Spinal cord (tissue), 10 donors: ENCODE measurements around the gene CD7. TPM values are rescaled to one million over a fixed set of nuclear protein-coding genes. Genes with fewer than 3 reads are reported as not detected.
"Not testable (repeated sequence)": the region's sequence is repeated elsewhere in the genome, so short reads cannot be mapped to it uniquely, and the experiment has no call there.

Source experiments
- DNase-seq, 6 donors: peaks; one replicate each; pipeline versions ENCODE4 v3.0.0 to v3.0.0-alpha.2; 2013 to 2015; ENCODE audit warnings: low spot score in 6 of 6, low read depth in 4 of 6
- H3K27ac ChIP-seq: one replicate; pipeline ENCODE4 v1.5.1; 2013; ENCODE audit warnings: low read depth, low read length, control low read depth
- H3K27me3 ChIP-seq: one replicate; pipeline ENCODE4 v1.6.1; 2013; ENCODE audit warnings: low read length; ENCODE audit not compliant: control insufficient read depth, insufficient read depth
- H3K36me3 ChIP-seq: one replicate; pipeline ENCODE4 v1.6.1; 2013; ENCODE audit warnings: low read length; ENCODE audit not compliant: control insufficient read depth, insufficient read depth
- H3K4me1 ChIP-seq: one replicate; pipeline ENCODE4 v1.6.1; 2013; ENCODE audit warnings: low read length; ENCODE audit not compliant: control insufficient read depth, insufficient read depth
- H3K4me3 ChIP-seq: one replicate; pipeline ENCODE4 v1.5.1; 2013; ENCODE audit warnings: low read depth, low read length, control low read depth
- H3K9me3 ChIP-seq: one replicate; pipeline ENCODE4 v1.6.1; 2013; ENCODE audit warnings: low read length; ENCODE audit not compliant: control insufficient read depth, insufficient read depth
- WGBS: methylation state at CpG from one replicate; pipeline ENCODE4 v1.1.5; 2013; ENCODE audit warnings: missing lambda C conversion rate; ENCODE audit not compliant: insufficient coverage; 5-methylcytosine and 5-hydroxymethylcytosine counted together
- long read RNA-seq, 4 donors: transcript quantifications; one replicate each; lab custom pipeline, GENCODE V29; 2026
- polyA plus RNA-seq, 2 donors: library from polyadenylated mRNA; unstranded; fragments of 120-200 nt; gene quantifications; one replicate each; pipeline ENCODE4 v1.2.1, GENCODE V29; 2013; ENCODE audit not compliant: insufficient read length in 2 of 2
- total RNA-seq, 2 donors: library from RNA; depleted of rRNA in 1 of 2; stranded (reverse); fragments of 120-200 nt in 1 of 2; fragments of >200 nt in 1 of 2; gene quantifications; one replicate each; pipeline versions ENCODE4 v1.2.3 to v1.2.4, GENCODE V29; 2013 to 2014
- donor health status: healthy.

The CD7 gene
- total RNA-seq = under 1 TPM in 1 of 2 donors, not detected in 1; 0.33 TPM
- under 1 TPM; 0.41 to 0.42 TPM for polyA plus RNA-seq
- long read RNA-seq, donor 1 = 0 reads
- long read RNA-seq, donor 2, partial matches to known transcripts = 0 of 1 reads
- long read RNA-seq, donor 2, other reads (novel, unspliced or antisense) = 0 of 1 reads
- long read RNA-seq, donor 3 = 0 reads
- long read RNA-seq, donor 4 = 0 reads

DNA sequence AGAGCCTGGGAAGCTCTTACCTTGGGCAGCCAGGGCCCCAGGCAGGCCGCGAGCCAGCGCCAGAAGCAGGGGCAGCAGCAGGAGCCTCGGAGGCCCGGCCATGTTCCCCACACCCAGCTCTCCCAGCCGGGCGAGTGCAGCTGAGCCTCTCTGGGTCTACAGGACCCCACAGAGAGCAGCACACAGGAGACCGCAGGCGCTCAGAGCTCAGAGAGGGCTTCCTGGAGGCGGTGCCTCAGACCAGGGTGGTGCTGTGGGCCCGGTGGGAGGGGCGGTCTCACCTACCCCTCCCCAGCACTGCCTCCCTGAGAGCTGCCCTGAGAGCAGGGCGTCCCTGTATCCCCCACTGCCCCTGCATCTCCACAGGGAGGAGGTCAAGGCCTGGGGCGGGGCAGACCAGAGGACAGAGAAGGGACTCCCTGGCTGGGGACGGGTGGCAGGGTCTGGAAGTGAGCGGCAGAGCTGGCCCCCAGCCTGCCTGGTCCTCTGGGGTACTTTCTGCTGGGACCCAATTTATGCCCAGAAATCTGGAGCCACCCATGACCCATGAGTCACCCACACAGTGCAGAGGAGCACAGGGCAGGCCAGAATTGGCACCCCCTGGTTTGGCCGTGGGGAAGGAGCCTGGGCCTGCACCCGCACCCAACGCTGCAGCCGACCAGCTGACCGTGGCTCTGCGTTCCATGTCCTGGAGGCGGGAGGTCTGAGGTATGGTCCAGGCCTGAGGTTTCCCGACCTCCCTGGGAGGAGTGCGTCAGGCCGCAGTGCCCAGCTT, at the start of gene CD7:
Gene CD7, minus strand, starts transcription at position 215 of the 775 bp plus-strand sequence. Its CDS starts 113 bp downstream, at position 102.
- no peak within 1 kb of the TSS for H3K4me3 ChIP-seq
- no peaks in the 10 kb centered on the region for H3K36me3 ChIP-seq
- peaks cover 15% of the 10 kb centered on the region for H3K4me1 ChIP-seq
- 73% methylated on average over 23 of the region's 26 CpGs for WGBS
- no peak within 1 kb of the TSS for H3K27ac ChIP-seq
- peaks cover 9% of the 10 kb centered on the region for H3K27me3 ChIP-seq
- no peak for DNase-seq
- no peaks in the 10 kb centered on the region for H3K9me3 ChIP-seq

DNA sequence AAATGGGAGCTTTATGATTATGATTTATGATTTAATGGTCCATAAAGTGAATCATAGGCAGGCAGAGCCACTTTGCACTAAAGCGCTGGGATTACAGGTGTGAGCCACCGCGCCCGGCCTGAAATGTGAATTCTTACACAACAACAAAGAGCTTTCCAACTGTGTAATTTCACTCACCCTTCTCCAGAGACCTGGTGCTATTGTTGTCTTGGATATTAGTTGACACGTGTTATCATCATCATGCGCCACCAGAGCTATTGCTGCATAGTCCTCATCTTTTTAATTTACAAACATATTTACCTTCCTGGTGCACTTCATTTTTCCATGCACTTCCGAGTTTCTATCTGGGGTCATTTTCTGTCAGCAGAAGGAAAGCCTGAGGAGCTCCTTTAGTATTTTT, 49.3 kb upstream of the CD7 start:
- Histone ChIP-seq H3K36me3 (no peaks in the 10 kb centered on the region), H3K4me1 (peaks cover 15% of the 10 kb centered on the region), H3K4me3 (no peak overlapping the region), H3K9me3 (no peaks in the 10 kb centered on the region), H3K27ac (no peak overlapping the region), H3K27me3 (peaks cover 20% of the 10 kb centered on the region)
- no CpG with 5 or more reads among the region's 7 CpGs for WGBS
- DNase-seq = peak in 1 of 6 donors; percentile 93

GRCh38 chr17:82365606-82366295, 48.3 kb upstream of the CD7 start:
- Histone ChIP-seq H3K4me1 (peaks cover 9% of the 10 kb centered on the region), H3K27ac (no peak overlapping the region), H3K4me3 (no peak overlapping the region), H3K27me3 (peaks cover 13% of the 10 kb centered on the region), H3K36me3 (no peaks in the 10 kb centered on the region), H3K9me3 (no peaks in the 10 kb centered on the region)
- DNase-seq = no peak
- 71% methylated on average over 3 of the region's 6 CpGs for WGBS

- Histone ChIP-seq H3K27ac (no peak overlapping the region), H3K4me3 (no peak overlapping the region), H3K27me3 (peaks cover 3% of the 10 kb centered on the region), H3K9me3 (no peaks in the 10 kb centered on the region), H3K36me3 (no peaks in the 10 kb centered on the region), H3K4me1 (peaks cover 15% of the 10 kb centered on the region)
- 97% methylated on average over 6 of the region's 6 CpGs for WGBS
- no peak for DNase-seq
Observed at GRCh38 chr17:82361885-82362633, 44.7 kb upstream of the CD7 start.

- H3K27me3 ChIP-seq, H3K27ac ChIP-seq, H3K4me3 ChIP-seq, H3K36me3 ChIP-seq, DNase-seq, H3K9me3 ChIP-seq: not testable (repeated sequence)
- WGBS = 60% methylated on average over 1 of the region's 1 CpG
- peaks cover 17% of the 10 kb centered on the region for H3K4me1 ChIP-seq
Observed at GRCh38 chr17:82359451-82360074, 42.2 kb upstream of the CD7 start.

- H3K27me3 ChIP-seq = peaks cover 6% of the 10 kb centered on the region
- WGBS = 53% methylated on average over 18 of the region's 21 CpGs
Observed at GRCh38 chr17:82358465-82359350, 41.3 kb upstream of the CD7 start, which contains the start of gene TEX19. TEX19 (plus strand) TSS chr17:82359247; CDS start chr17:82362151, 2,904 bp downstream.

DNA sequence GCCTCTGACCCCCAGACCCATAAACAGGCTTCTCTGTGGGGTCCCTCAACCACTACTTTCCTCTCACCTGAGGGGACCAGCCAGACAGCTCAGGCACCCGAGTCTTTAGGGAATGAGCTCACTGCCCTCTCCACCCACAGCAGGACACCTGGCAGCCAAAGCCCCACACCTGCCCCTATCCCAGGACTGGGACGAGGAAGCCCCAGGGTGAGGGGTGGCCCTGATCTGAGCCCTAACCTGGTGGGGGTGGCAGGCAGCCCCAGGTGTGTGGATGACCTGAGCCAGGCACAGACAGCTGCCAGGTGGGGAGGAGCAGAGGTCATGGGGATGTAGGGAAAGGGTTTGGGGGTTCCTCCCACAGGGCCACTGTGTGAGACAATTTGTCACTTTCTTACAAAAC, 40.0 kb upstream of the CD7 start:
- peaks cover 6% of the 10 kb centered on the region for H3K27me3 ChIP-seq
- no peaks in the 10 kb centered on the region for H3K9me3 ChIP-seq
- H3K4me1 ChIP-seq = peaks cover 18% of the 10 kb centered on the region
- no peak for DNase-seq
- H3K36me3 ChIP-seq = no peaks in the 10 kb centered on the region
- H3K4me3 ChIP-seq = no peak overlapping the region
- WGBS = 58% methylated on average over 2 of the region's 2 CpGs
- H3K27ac ChIP-seq = no peak overlapping the region

More at GRCh38 chr17:82358465-82359350, 41.3 kb upstream of the CD7 start, which contains the start of gene TEX19:
- no peaks in the 10 kb centered on the region for H3K36me3 ChIP-seq
- peak in 1 of 6 donors; percentile 70 for DNase-seq
- H3K4me1 ChIP-seq = peaks cover 17% of the 10 kb centered on the region
- no peak within 1 kb of the TSS for H3K27ac ChIP-seq
- H3K9me3 ChIP-seq = no peaks in the 10 kb centered on the region
- no peak within 1 kb of the TSS for H3K4me3 ChIP-seq

DNA sequence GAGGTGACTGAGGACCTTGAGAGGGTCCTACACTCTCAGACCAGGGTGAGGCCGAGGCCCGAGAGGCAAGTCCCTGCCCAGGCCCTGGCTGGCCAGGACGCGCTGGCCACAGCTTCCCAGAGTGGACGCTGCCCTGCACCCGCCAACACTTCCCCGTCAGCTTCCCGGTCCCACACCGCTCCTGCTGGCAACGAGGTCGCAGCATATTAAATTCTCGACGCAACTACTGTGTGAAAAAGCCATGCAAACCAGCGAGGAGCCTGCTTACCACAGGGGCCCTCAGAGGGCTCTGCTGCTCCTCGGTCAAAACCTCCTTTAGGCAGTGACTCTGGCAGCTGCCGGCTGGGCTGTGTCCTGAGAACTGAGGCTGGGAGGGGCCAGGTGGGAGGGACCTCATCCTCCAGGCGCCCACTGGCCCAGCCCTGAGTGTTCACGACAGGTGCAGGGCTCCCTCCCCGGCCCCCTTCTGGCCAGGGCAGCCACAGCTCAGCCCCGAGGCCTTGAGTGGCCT, 39.5 kb upstream of the CD7 start:
- Histone ChIP-seq H3K27ac (no peak overlapping the region), H3K4me1 (peaks cover 23% of the 10 kb centered on the region), H3K27me3 (peaks cover 6% of the 10 kb centered on the region), H3K36me3 (no peaks in the 10 kb centered on the region), H3K9me3 (no peaks in the 10 kb centered on the region), H3K4me3 (no peak overlapping the region)
- no peak for DNase-seq
- 48% methylated on average over 20 of the region's 20 CpGs for WGBS
